Epithelial cell of esophagus (primary cell): ENCODE measurements around the gene LRRC26.

Experiments
- DNase-seq: peaks from one replicate; pipeline ENCODE4 v3.0.0; 2010; ENCODE audit warnings: low read depth
- H3K4me3 ChIP-seq: 2 replicates; pipeline ENCODE4 v1.5.1; 2011; ENCODE audit warnings: mild to moderate bottlenecking, low read length, control low read depth
- CTCF ChIP-seq: IDR thresholded peaks from 2 replicates; pipeline ENCODE4 v1.5.1; 2011; ENCODE audit warnings: low read depth, mild to moderate bottlenecking, low read length, control low read depth, inconsistent platforms; ENCODE audit not compliant: insufficient read depth; ENCODE audit errors: missing control alignments

Gene LRRC26

GRCh38 chr9:137160716-137161557, 8.9 kb downstream of the LRRC26 start:
- H3K4me3 ChIP-seq: no peak overlapping the region
- no peak for TF ChIP-seq CTCF
- no peak for DNase-seq

GRCh38 chr9:137160054-137160425, 9.8 kb downstream of the LRRC26 start:
- TF ChIP-seq CTCF: no peak
- H3K4me3 ChIP-seq: no peak overlapping the region
- DNase-seq: no peak

- TF ChIP-seq CTCF: no peak
- no peak overlapping the region for H3K4me3 ChIP-seq
- DNase-seq: no peak
Measured at GRCh38 chr9:137159105-137160053, 10.5 kb downstream of the LRRC26 start.

GRCh38 chr9:137158625-137159024, 11.2 kb downstream of the LRRC26 start:
- no peak overlapping the region for H3K4me3 ChIP-seq
- no peak for TF ChIP-seq CTCF
- DNase-seq: no peak

- no peak overlapping the region for H3K4me3 ChIP-seq
- no peak for DNase-seq
- TF ChIP-seq CTCF: no peak
Measured at GRCh38 chr9:137157618-137158415, 12.0 kb downstream of the LRRC26 start.

- peak; percentile 63 for DNase-seq
- peak overlapping the region; percentile 15 for H3K4me3 ChIP-seq
- TF ChIP-seq CTCF: no peak
Measured at GRCh38 chr9:137156567-137157375, 13.1 kb downstream of the LRRC26 start.
